MG63 (cell line): ENCODE measurements around the gene MTAP. TPM values are rescaled to one million over a fixed set of nuclear protein-coding genes. Genes with fewer than 3 reads are reported as not detected.
A peak's percentile ranks its signal among the peaks of the same experiment; 100 is the strongest.

ENCODE experiments used
- DNase-seq: peaks from one replicate; pipeline ENCODE4 v3.0.0-alpha.2; 2020
- H3K27me3 ChIP-seq: fragments of 250-450 bp; sonication (Bioruptor Pico); 2 replicates; pipeline ENCODE4 v1.5.1; 2020; ENCODE audit warnings: mild to moderate bottlenecking, moderate library complexity
- H3K36me3 ChIP-seq: fragments of 250-450 bp; sonication (Bioruptor Pico); 2 replicates; pipeline ENCODE4 v1.5.1; 2020; ENCODE audit warnings: mild to moderate bottlenecking, moderate library complexity
- H3K4me3 ChIP-seq: fragments of 250-450 bp; sonication (Bioruptor Pico); 2 replicates; pipeline ENCODE4 v1.5.1; 2020; ENCODE audit warnings: mild to moderate bottlenecking, moderate library complexity
- H3K9me3 ChIP-seq: fragments of 250-450 bp; sonication (Bioruptor Pico); 2 replicates; pipeline ENCODE4 v1.5.1; 2020; ENCODE audit warnings: mild to moderate bottlenecking, moderate library complexity
- total RNA-seq: library from RNA; depleted of rRNA; stranded (reverse); fragments of >200 nt; shearing (Covaris generic); gene quantifications from 2 replicates; pipeline ENCODE4 v1.2.3, GENCODE V29; 2014; ENCODE audit warnings: low replicate concordance

The MTAP gene
- total RNA-seq, 1 experiment from 2014 or later: 37.1 TPM

DNA sequence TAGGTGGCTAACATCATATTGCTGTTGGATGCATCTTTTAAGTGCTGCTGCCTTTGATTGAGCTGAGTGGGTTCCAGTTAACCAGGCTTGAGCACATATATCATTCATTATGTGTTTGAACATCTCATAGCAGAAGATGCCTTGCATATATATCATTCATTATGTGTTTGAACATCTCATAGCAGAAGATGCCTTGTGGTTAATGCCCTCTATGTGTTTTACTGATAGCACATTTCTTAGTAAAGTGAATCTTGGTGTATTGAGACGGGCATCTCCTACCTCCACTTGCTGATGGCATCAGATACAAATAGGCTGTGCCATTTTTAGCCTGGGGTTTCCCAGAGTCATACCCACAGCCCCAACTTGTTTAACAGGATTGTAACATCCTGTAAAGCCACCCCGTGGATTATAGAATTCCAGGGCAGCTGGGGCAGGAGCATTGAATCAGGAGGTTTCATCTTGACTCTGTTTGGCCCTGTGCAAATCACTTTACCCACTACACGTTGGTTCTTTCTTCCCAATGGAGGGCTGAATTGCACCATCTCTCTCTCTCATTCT is 26.5 kb downstream of the MTAP start:
- H3K36me3 ChIP-seq: peaks cover 100% of the 10 kb centered on the region
- H3K27me3 ChIP-seq: no peaks in the 10 kb centered on the region
- H3K9me3 ChIP-seq: peaks cover 4% of the 10 kb centered on the region
- no peak for DNase-seq
- H3K4me3 ChIP-seq: no peak overlapping the region

- DNase-seq: no peak
- peaks cover 100% of the 10 kb centered on the region for H3K36me3 ChIP-seq
These were observed 28.2 kb downstream of the MTAP start for GRCh38 chr9:21830589-21830988.

GRCh38 chr9:21831841-21832509 is 29.5 kb downstream of the MTAP start:
- Histone ChIP-seq H3K27me3 (no peaks in the 10 kb centered on the region), H3K36me3 (peaks cover 94% of the 10 kb centered on the region), H3K9me3 (no peaks in the 10 kb centered on the region), H3K4me3 (no peak overlapping the region)
- peak; percentile 89 for DNase-seq

More at GRCh38 chr9:21830589-21830988, 28.2 kb downstream of the MTAP start:
- H3K27me3 ChIP-seq: no peaks in the 10 kb centered on the region
- no peak overlapping the region for H3K4me3 ChIP-seq
- H3K9me3 ChIP-seq: no peaks in the 10 kb centered on the region

DNA sequence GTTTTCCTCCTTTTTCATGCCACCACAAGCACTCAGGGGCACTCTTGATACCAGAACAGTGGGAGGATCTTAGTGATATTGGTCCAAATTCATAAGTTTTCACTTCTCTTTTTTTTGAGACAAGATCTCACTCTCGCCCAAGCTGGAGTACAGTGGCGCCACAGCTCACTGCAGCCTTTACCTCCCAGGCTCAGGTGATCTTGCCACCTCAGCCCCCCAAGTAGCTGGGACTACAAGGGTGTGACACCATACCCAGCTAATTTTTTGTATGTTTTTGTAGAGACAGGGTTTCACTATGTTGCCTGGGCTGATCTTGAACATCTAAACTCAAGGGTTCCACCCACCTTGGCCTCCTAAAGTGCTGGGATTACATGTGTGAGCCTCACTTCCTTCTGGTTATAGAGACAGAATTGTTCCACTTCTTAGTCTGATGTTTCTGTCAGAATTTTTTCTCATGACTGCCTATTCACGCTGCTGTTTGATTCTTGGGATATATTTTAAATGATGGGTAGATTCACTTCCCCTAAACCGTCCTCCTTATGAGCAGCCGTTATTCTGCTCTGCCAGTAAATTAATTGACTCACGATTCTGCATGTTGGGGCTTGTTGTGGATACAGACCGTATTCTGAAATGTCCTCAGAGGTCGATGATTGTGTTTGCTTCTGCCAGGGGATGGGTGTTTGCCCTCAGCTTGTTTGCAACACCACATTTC is 30.8 kb downstream of the MTAP start:
- Histone ChIP-seq H3K9me3 (peaks cover 6% of the 10 kb centered on the region), H3K36me3 (peaks cover 94% of the 10 kb centered on the region), H3K4me3 (no peak overlapping the region), H3K27me3 (no peaks in the 10 kb centered on the region)
- DNase-seq: peak; percentile 93

DNA sequence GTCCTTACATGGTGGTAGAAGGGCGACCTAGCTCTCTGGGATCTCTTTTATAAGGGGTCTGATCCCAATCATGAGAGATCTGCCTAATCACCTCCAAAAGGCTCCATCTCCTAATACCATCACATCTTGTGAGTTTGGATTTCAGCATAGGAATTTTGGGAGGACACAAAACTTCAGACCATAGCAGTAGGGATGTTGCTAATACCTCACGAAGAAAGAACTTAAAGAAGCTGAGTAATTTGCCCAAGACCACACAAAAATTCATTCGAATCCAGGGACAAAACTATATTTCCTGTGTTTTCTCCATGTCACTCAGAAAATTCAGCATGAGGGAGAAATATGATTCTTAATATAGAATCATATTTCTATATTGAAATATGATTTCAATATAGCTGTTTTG is 32.7 kb downstream of the MTAP start:
- H3K27me3 ChIP-seq: no peaks in the 10 kb centered on the region

GRCh38 chr9:21836437-21837161 is 34.2 kb downstream of the MTAP start:
- peak; percentile 100 for DNase-seq
- no peak overlapping the region for H3K4me3 ChIP-seq

More for the DNA sequence above, 32.7 kb downstream of the MTAP start:
- H3K4me3 ChIP-seq: no peak overlapping the region
- peaks cover 94% of the 10 kb centered on the region for H3K36me3 ChIP-seq
- no peak for DNase-seq
- peaks cover 20% of the 10 kb centered on the region for H3K9me3 ChIP-seq

GRCh38 chr9:21837501-21837900 is 35.1 kb downstream of the MTAP start:
- no peak for DNase-seq
- Histone ChIP-seq H3K36me3 (peaks cover 94% of the 10 kb centered on the region), H3K4me3 (no peak overlapping the region), H3K9me3 (peaks cover 41% of the 10 kb centered on the region), H3K27me3 (no peaks in the 10 kb centered on the region)

More at GRCh38 chr9:21836437-21837161, 34.2 kb downstream of the MTAP start:
- Histone ChIP-seq H3K27me3 (no peaks in the 10 kb centered on the region), H3K9me3 (peaks cover 32% of the 10 kb centered on the region), H3K36me3 (peaks cover 94% of the 10 kb centered on the region)

GRCh38 chr9:21840647-21841046 is 38.2 kb downstream of the MTAP start:
- DNase-seq: no peak
- Histone ChIP-seq H3K4me3 (no peak overlapping the region), H3K9me3 (peaks cover 71% of the 10 kb centered on the region), H3K27me3 (no peaks in the 10 kb centered on the region), H3K36me3 (peaks cover 94% of the 10 kb centered on the region)

DNA sequence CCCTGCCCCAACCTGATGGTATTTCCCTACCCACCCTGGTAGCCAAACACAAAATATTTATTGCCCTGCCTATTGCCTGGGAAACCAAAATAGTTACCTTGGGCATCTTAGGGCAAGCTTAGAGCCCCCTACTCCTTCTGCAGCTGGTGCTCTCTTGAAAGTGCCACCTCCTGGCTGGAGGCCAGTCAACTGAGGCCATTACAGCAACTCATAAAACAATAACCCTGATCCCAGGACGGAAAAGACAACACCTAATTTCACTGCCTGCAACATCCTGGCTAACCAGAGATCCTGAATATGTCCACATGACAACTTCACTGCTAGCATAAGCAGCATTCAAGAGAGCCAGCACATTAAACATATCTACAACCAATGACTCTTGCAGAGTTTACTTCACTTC is 38.7 kb downstream of the MTAP start:
- no peak for DNase-seq
- H3K4me3 ChIP-seq: no peak overlapping the region
- H3K36me3 ChIP-seq: peaks cover 94% of the 10 kb centered on the region
- no peaks in the 10 kb centered on the region for H3K27me3 ChIP-seq
- peaks cover 76% of the 10 kb centered on the region for H3K9me3 ChIP-seq

- DNase-seq: no peak
- peaks cover 46% of the 10 kb centered on the region for H3K9me3 ChIP-seq
- peaks cover 99% of the 10 kb centered on the region for H3K36me3 ChIP-seq
- no peaks in the 10 kb centered on the region for H3K27me3 ChIP-seq
- H3K4me3 ChIP-seq: no peak overlapping the region
These were observed 46.2 kb downstream of the MTAP start for GRCh38 chr9:21848615-21849014.

GRCh38 chr9:21852754-21853153 is 50.3 kb downstream of the MTAP start:
- H3K27me3 ChIP-seq: no peaks in the 10 kb centered on the region
- peaks cover 7% of the 10 kb centered on the region for H3K9me3 ChIP-seq
- no peak for DNase-seq
- H3K4me3 ChIP-seq: no peak overlapping the region
- H3K36me3 ChIP-seq: peaks cover 77% of the 10 kb centered on the region

DNA sequence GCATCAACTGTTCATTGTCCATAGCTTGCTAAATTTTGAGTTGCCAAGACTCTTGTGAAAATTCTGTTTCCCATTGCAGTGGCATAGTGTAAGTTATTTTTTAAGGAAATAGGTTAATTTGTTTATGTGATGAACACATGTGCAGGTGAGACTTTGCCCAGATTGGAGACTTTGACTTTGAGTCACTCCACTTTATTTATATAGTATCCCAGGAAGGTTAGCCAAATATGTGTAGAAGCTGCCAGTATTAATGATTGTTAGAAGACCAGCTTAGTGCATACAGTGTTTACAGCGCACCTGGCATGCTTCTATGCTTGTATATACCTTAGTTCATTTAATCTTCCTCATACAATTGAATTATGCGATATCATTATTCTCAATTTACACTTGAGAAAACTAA is 51.0 kb downstream of the MTAP start:
- Histone ChIP-seq H3K4me3 (no peak overlapping the region), H3K9me3 (peaks cover 3% of the 10 kb centered on the region), H3K27me3 (no peaks in the 10 kb centered on the region), H3K36me3 (peaks cover 70% of the 10 kb centered on the region)
- DNase-seq: no peak

DNA sequence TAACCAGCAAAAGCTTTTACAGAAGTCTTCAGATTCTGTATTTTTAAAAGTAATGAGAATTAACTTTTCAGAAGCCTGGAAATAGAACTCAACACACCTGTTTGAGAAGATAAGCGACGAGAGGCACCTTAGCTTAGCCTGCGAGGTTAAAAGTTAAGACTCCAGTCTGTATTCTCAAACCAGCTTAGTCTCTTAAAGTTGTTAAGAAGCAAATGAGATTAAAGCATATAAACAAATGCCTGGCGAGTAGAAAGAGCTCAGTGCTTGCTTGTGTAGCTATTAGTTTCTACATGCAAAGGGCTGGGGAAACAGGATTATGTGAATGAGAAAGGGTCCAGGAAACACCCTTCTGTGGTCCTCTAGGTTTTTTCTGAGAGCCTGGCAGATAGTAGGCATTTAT is 51.7 kb downstream of the MTAP start:
- peaks cover 65% of the 10 kb centered on the region for H3K36me3 ChIP-seq
- no peaks in the 10 kb centered on the region for H3K9me3 ChIP-seq
- H3K4me3 ChIP-seq: no peak overlapping the region
- no peaks in the 10 kb centered on the region for H3K27me3 ChIP-seq
- DNase-seq: no peak

DNA sequence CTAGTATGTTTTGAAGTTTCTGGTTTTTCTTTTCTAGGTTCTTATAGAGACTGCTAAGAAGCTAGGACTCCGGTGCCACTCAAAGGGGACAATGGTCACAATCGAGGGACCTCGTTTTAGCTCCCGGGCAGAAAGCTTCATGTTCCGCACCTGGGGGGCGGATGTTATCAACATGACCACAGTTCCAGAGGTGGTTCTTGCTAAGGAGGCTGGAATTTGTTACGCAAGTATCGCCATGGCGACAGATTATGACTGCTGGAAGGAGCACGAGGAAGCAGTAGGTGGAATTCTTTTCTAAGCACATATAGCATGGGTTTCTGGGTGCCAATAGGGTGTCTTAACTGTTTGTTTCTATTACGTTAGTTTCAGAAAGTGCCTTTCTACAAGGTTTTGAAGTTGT is 52.2 kb downstream of the MTAP start:
- H3K27me3 ChIP-seq: no peaks in the 10 kb centered on the region
- H3K9me3 ChIP-seq: no peaks in the 10 kb centered on the region
- peaks cover 60% of the 10 kb centered on the region for H3K36me3 ChIP-seq
- no peak overlapping the region for H3K4me3 ChIP-seq
- DNase-seq: peak; percentile 64

- no peaks in the 10 kb centered on the region for H3K9me3 ChIP-seq
- H3K36me3 ChIP-seq: peaks cover 41% of the 10 kb centered on the region
- H3K4me3 ChIP-seq: no peak overlapping the region
- H3K27me3 ChIP-seq: no peaks in the 10 kb centered on the region
- no peak for DNase-seq
These were observed 54.1 kb downstream of the MTAP start for GRCh38 chr9:21856301-21857094.

GRCh38 chr9:21862871-21863270 is 60.4 kb downstream of the MTAP start:
- H3K9me3 ChIP-seq: no peaks in the 10 kb centered on the region
- no peaks in the 10 kb centered on the region for H3K36me3 ChIP-seq
- H3K4me3 ChIP-seq: no peak overlapping the region
- DNase-seq: no peak
- no peaks in the 10 kb centered on the region for H3K27me3 ChIP-seq
